Thyroid gland (tissue), 4 donors: ENCODE results near the gene FAM162B.

Experiments
- CTCF ChIP-seq, 6 experiments: fragments of 200-600 bp in 3 of 6; fragments of 450-650 bp in 3 of 6; sonication (generic) in 3 of 6; IDR thresholded peaks; one replicate each; pipeline ENCODE4 v1.5.1; 2016 to 2019; ENCODE audit warnings: antibody characterized with exemption in 6 of 6, mild to moderate bottlenecking in 2 of 6, inconsistent platforms in 1 of 6, moderate library complexity in 1 of 6
- POLR2A ChIP-seq, 2 donors: fragments of 450-650 bp; IDR thresholded peaks; one replicate each; pipeline ENCODE4 v1.6.1; 2017; ENCODE audit warnings: antibody characterized with exemption in 2 of 2, mild to moderate bottlenecking in 2 of 2, moderate library complexity in 1 of 2

DNA sequence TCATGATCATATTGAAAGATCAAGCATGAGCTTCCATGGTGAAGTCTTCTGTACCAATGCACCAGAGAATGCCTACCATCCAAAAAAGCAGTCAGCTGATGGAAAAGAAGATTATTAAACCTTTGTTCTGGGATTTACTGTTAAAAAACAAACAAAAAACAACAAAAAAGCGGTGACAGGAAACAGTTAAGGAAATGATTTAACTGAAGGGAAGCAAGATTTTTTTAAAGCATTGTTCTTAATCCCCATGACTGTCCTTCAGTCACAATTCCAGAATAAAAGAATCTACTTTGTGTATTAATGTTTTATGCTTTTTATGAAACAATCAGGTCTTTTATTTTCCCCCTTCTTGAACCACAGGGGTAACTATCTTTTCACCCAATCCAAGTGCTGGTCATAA, 23.9 kb downstream of the FAM162B start:
- no peak for TF ChIP-seq CTCF (IDR thresholded peaks at IDR 0.05)
- no peak for TF ChIP-seq POLR2A (IDR thresholded peaks at IDR 0.05)
